Fibroblast of lung (primary cell): ENCODE data around the gene SSR2.

Experiments
- CTCF ChIP-seq, 2 donors: IDR thresholded peaks in 1 of 2; conservative IDR thresholded peaks in 1 of 2; 1 replicate in 1 of 2; 2 replicates in 1 of 2; pipeline ENCODE4 v1.5.1; 2011 to 2012; ENCODE audit warnings: low read length in 2 of 2, control low read depth in 1 of 2, inconsistent platforms in 1 of 2, low read depth in 1 of 2, mild to moderate bottlenecking in 1 of 2
- EZH2 ChIP-seq: IDR thresholded peaks from 2 replicates; pipeline ENCODE4 v1.5.1; 2012; ENCODE audit warnings: low read length, control low read depth, mild to moderate bottlenecking; ENCODE audit errors: missing control alignments

DNA sequence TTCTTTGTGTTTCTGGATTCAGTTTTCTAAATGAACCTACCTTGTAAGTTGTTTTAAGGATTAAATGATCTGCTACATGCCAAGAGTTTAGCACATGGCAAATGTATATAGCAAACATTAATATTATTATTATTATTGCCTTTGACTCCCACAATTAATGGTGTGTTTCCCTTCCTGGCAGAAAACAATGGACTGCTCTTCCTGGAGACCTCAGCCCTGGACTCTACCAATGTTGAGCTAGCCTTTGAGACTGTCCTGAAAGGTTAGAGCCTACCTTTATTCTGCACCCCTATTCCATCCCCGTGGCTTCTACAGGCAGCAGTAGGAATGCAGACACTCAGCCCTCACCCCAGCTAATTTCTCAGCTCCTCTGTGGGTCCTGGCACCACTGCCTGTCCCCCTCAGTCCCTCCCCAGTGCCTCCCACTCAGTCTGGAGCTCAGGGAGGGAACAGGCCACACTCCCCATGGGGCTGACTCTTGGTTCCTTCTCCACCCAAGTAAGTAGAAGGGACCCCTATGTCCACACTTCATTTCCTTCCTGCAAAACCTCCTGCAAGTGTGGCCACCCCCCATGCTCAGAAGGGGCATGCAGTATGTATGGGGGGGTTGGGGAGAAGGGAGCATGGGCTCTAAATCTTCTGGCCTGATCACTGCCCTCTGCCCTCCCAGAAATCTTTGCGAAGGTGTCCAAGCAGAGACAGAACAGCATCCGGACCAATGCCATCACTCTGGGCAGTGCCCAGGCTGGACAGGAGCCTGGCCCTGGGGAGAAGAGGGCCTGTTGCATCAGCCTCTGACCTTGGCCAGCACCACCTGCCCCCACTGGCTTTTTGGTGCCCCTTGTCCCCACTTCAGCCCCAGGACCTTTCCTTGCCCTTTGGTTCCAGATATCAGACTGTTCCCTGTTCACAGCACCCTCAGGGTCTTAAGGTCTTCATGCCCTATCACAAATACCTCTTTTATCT is 49.0 kb upstream of the SSR2 start:
- TF ChIP-seq CTCF (conservative IDR thresholded peaks at IDR 0.05 in 1 of 2, IDR thresholded peaks at IDR 0.05 in 1 of 2; ENCODE audit: low read depth in 1 of 2, low read length in 2 of 2) (no peak), EZH2 (no peak)
